Stimulated activated CD4-positive, alpha-beta T cell treated with anti-CD3 and anti-CD28 coated beads, Interleukin-1b, Interleukin-23, amount 100 ng/mL, for 48 hours (primary cell): ENCODE measurements around the gene SEMA6B.

Source experiments
- DNase-seq: peaks from one replicate; pipeline ENCODE4 v3.0.0-alpha.2; 2020

SEMA6B gene

DNA sequence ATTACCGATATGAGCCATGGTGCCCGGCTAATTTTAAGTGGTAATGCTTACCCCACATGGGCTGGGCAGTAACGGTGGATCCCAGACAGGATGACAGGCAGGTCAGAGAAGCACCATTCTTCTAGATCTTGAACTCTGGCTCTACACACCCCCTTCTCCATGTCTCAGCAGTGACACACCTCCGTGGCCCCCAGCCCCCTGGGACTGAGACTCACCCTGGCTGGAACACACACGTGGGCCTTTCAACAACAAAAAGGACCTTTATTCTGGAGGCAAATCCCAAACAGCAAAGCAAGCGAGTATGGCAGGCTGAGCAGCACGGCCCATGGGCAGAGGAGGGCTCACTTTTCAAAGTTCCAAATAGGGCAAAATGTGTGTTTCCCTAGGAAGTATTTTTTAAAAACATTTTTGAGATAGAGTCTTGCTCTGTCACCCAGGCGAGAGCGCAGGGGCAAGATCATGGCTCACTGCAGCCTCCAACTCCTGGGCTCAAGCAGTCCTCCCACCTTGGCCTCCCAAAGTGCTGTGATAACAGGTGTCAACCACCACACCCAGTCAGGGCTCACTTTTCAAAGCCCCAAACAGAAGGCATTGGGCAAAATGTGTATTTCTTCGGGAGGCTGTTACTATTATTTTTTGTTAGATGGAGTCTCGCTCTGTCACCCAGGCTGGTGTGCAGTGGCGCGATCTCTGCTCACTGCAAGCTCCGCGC lies 37.0 kb downstream of the SEMA6B start:
- DNase-seq: no peak

DNA sequence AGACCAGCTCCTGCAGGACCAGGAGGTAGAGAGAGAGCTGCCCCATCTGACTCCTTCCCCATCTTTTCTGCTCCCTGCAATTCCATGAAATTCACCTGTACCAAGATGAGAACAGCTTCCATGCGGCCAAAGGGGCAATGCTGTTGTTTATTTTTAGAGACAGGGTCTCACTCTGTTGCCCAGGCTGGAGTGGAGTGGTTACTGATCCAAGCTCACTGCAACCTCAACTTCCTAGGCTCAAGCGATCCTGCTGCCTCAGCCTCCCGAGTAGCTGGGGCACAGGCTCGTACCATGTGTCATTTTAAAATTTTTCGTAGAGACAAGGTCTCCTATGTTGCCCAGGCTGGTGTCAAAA lies 37.6 kb downstream of the SEMA6B start:
- DNase-seq: no peak

DNA sequence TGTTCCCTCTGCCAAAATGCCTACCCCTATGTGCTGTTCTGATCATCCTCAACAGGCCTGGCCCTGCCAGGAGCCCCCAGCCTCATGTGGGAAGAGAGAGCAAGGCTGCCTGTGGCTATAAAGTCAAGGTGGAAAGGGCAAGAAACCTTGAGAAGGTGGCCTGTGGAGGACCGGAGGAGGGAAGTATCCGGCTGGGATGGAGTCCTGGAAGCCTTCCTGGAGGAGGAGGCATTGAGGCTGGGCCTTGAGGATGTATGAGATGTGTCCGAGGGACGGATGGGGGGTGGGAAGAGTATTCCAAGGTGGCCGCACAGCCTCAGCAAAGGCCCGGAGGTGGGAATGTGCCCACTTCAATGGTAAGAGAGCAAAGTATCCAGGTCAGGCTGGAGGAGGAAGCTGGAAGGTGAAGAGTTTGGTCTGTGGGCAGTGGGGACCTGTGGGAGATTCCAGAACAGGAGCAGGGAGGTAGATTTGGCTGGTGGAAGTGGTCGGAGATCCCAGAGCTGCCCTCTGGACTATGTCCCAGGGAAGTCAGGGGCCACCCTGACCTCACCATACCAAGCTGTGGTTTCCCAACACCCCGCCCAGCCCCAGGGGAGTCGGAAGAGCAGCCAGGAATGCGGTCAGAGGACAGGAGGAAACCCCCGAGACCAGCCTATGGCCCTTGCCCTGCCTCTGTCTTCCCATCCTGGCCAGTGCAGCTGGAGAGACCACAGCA lies 38.2 kb downstream of the SEMA6B start:
- no peak for DNase-seq

DNA sequence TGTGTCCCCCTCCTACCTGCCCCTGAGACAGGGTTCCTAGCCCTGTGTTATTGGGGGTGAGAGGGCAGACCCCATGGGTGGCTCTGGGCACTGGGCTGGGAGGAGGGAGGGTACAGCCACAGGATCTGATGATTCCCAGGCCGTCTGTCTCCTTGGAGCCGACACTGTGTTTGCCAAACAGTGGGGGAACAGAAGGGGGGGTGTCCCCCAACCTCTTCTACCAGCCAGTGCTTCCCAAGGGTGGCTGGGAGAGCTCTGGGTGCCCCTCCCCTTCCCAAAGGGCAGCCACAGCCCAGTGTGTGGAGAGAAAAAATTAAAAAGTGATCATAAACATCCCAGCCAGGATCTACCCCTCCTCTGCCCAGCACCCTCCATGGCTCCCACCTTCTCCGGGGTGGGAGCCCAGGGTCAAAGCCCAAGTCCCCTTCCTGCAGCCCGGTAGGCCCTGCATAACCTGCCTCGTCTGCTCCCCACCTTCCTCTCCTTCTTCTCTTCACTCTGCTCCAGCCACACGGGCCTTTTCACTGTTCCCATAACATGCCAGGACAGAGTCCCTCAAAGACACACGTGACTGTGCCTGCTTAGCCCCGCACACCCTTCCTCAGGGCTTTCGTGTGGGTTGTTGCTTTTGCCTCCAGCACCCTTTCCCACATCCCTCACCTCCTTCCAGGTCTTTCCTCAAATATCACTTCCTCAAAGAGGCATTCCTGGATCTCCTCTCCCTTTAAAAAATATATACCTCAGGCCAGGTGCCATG lies 39.8 kb downstream of the SEMA6B start:
- no peak for DNase-seq

DNA sequence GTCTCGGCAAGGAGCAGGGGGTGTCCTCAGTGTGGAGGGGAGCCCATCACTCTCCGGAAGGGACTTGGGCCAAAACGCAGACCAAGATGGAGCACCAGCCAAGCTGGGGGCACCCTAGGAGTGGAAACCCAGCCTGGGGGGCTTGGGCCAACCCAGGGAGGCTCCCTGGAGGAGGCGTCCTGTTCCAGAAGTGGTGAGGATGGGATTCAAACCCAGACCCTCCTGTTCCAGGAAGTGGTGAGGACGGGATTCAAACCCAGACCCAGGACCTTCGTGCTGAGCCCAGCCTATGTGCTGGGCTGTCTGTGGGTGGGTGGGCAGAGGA lies 40.4 kb downstream of the SEMA6B start:
- no peak for DNase-seq

DNA sequence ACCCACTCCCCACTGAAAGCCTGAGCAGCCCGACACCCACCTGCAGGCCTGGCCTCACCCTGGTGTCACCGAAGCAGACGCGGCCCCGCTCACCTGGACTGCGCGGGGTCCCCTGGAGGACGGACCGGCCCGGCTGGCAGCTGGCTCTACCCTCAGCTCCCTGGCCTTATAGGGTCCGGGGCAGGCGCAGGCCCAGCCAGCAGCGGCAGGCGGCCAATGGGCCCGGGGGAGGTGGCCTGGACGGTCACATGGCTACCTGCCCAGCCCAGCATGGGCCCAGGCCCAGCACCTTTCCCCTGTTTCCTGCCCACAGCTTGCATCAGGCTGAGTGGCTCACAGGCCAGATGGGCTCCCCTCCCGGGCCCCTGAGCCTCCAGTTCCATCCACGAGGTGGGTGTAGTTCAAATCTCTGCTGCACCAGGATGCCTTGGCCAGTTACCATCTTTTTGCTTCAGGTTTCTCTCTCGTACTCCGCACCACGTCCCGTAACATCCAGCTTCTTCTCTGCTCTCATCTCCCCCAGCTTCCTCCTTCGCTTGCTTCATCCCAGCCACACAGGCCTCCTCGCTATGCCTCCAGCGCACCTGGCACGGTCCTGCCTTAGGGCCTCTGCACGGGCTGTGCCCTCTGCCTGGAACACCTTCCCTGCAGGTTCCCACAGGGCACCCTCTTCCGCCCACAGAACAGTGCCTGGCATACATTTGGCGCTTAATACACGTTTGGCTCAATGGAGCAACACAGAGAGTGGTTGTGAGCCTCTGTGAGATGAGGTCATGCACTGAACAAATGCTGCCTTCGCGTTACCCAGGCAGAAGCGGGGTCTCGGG lies 40.9 kb downstream of the SEMA6B start, which contains the start of gene PLIN4:
PLIN4 (minus strand) TSS at position 142 of the 827 bp plus-strand sequence. CDS start 214 bp downstream, outside the sequence.
- DNase-seq: no peak

DNA sequence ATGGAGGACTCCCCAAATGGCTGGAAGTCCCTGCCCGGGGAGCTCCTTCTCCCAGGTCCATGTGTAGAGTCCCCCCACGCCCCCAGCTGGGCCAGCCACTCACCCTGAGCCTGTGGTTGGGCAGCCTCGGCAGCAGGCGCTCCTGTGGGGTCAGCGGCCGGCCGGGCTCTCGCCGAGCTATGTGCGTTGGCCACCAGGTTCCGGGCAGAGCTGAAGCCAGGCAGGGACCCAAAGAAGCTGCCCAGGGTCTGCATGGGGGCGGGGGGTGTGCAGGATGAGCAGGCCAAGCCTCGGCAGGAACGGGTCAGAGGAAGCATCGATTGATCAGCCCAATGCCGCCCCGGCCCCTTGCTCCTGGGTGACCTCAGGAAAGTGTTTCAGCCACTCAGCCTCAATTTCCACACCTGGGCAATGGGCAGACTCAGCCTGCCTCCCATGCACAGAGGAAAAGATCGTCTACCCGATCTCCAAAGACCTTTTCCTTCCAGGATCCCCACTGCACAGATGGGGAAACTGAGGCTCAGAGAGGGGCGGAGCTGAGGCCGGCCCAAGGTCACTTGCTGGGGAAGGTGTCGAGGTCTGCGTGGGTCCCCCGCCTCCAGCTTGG lies 41.9 kb downstream of the SEMA6B start:
- DNase-seq: no peak

DNA sequence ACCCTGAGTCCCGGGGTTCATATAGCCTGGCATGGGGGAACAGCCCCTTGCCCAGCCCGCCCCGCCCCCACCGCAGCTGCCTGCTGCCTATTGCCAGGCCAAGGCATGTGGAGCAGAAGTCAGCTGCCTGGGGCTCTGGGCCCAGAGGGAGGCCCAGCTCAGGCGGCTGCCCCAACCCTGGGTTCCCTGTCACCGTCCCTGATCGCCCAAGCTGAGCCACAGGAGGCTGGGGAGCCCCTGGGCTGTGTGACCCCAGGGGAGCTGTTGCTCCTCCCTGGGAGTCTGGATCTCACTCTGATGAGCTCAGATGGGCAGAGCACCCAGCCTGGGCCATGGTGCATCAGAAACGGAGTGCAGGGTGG lies 42.6 kb downstream of the SEMA6B start:
- DNase-seq: no peak

DNA sequence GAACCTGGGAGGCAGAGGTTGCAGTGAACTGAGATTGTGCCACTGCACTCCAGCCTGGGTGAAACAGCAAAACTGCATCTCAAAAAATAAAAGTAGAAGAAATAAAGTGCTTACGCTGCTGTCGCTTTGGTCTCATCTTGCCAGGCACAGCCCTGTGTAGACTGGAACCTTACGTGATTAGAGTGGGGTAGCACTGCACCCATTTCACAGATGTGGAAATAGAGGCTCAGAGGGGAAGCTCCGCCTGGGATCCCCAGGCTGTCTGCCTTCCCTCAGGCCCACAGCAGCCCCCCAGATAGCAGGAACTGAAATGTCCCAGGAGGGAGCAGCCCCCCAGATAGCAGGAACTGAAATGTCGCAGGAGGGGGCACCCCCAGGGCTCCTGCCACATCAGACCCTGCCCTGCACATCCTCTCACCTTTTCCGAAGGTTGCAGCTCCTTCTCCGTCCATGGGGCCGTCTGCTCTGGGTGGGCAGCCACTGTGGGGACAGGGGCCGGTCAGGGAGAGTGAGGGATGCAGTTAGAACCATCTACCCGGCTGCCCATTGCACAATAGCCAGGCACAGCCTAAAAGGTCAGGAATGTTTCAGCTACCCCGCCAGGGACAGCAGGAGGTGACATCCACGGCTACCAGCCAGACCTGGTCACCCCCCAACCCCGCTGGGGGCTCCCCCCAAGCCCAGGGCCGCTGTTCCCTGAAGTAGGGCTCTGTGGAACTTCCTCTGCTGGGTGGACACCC lies 43.1 kb downstream of the SEMA6B start:
- no peak for DNase-seq

DNA sequence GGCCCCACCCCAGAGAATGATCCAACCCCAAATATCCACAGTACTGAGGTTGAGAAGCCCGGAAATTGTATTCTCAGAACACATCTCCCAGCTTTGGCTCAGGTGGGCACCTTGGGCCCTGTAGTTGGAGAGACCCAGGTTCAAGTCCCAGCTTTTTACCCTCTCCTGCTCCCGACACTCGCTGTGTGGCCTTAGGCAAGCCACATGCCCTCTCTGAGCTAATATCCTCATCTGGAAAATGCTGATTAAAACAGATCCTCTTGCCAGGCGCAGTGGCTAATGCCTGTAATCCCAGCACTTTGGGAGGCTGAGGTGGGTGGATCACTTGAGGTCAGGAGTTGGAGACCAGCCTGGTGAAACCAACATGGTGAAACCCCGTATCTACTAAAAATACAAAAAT lies 43.8 kb downstream of the SEMA6B start:
- no peak for DNase-seq

DNA sequence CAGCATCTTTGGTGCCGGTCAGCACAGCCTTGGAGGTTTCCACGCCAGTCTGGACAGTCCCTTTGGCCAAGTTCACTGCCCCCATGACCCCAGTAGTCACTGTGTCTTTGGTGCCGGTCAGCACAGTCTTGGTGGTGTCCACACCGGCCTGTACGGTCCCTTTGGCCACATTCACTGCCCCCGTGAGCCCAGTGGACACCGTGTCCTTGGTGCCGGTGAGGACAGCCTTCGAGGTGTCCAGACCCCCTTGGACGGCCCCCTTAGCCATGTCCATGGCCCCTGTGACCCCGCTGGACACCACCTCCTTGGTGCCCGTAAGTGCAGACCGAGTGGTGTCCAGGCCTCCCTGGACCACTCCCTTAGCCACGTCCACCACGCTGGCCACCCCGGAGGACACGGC lies 46.2 kb downstream of the SEMA6B start:
- no peak for DNase-seq

DNA sequence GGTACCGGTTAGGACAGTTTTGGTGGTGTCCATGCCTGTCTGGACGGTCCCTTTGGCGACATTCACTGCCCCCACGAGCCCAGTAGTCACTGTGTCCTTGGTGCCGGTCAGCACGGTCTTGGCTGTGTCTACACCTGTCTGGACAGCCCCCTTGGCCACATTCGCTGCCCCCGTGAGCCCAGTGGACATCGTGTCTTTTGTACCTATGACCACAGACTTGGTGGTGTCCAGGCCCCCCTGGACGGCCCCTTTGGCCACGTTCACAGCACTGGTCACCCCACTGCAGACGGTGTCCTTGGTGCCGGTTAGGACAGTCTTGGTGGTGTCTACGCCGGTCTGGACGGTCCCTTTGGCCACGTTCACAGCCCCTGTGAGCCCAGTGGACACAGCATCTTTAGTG lies 47.4 kb downstream of the SEMA6B start:
- DNase-seq: no peak

DNA sequence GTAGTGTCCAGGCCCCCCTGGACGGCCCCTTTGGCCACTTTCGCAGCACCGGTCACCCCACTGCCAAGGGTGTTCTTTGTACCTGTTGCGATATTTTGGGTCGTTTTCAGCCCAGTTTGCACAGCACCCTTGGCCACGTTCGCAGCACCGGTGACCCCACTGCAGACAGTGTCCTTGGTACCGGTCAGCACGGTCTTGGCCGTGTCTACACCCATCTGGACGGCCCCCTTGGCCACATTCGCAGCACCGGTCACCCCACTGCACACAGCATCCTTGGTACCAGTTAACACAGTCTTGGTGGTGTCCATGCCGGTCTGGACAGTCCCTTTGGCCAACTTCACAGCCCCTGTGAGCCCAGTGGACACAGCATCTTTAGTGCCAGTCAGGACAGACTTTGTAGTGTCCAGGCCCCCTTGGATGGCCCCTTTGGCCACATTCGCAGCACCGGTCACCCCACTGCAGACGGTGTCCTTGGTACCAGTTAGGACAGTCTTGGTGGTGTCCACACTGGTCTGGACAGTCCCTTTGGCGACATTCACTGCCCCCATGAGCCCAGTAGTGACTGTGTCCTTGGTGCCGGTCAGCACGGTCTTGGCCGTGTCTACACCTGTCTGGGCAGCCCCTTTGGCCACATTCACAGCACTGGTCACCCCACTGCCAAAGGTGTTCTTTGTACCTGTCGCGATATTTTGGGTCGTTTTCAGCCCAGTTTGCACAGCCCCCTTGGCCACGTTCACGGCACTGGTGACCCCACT lies 48.0 kb downstream of the SEMA6B start:
- DNase-seq: no peak

DNA sequence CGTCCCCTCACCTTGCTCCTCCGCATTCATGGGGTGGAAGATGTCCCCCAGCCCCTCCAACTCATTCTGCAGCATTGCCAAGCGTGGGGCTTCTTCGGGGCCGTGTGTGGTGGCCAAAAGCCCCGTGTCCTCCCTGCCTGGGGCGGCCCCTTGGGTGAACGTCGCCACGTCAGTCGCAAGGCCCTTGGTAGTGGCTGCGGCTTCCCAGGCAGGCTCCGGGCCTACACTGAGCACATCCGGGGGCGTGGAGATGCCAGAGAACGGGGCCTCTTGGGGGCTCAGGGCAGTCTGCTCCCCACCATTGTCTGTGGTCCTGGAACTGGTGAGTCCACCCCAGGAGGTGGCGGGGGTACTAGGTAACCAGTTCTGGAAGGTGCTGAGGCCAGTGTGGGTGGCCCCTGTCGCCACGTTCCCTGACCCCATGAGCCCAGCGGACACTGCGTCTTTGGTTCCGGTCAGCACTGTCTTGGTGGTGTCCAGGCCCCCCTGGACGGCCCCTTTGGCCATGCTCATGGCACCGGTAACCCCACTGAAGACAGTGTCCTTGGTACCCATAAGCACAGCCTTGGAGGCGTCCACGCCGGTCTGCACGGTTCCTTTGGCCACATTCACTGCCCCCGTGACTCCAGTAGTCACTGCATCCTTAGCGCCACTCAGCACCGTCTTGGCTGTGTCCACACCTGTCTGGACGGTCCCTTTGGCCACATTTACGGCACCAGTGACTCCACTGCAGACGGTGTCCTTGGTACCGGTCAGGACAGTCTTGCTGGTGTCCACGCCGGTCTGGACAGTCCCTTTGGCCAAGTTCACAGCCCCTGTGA lies 48.8 kb downstream of the SEMA6B start:
- no peak for DNase-seq

DNA sequence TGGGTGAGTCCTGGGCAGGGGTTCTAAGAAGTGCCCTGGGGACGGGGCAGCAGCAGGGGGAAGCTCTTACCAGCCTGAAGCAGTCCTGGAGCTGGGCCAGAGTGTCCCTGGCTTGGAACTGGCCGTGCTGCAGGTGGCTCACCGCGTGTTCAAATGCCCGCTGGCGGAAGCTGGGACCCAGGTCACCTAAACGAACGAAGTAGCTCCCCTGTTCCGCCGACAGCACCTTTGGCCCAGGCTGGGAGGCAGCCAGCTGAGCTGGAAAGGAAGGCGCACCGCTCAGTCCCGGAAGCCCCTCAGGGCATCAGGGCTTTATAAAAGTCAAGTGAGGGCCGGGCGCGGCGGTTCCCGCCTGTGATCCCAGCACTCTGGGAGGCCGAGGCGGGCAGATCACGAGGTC lies 50.8 kb downstream of the SEMA6B start:
- no peak for DNase-seq

DNA sequence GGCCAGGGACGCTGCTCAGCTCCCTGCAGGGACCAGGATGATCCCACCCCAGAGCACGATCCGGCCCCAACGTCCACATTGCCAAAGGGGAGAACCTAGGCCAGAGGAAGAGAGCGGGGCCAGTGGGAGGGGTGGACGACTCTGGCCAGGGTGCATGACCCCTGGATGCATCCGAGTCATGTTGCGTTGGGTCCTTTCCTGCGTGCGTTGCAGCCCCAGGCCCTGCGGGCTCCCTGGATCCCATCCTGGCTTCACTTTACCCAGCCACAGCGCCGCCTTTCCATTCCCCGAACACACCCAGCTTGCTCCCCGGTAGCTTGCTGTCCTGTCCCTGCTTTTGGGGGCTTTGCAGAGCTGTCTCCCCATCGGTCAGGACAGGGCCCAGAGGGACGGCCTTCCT lies 51.7 kb downstream of the SEMA6B start:
- DNase-seq: no peak

DNA sequence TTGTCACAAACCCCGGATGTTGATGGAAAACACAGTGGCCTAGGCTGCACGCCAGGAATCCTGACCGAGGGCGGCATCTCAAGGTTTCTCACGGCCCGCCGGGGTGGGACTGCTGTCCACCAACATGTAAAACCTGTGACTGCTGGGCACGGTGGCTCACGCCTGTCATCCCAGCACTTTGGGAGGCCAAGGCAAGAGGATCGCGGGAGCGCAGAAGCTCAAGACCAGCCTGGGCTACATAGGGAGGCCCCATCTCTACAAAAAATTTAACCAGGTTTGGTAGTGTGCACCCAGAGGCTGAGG lies 52.4 kb downstream of the SEMA6B start:
- DNase-seq: no peak

DNA sequence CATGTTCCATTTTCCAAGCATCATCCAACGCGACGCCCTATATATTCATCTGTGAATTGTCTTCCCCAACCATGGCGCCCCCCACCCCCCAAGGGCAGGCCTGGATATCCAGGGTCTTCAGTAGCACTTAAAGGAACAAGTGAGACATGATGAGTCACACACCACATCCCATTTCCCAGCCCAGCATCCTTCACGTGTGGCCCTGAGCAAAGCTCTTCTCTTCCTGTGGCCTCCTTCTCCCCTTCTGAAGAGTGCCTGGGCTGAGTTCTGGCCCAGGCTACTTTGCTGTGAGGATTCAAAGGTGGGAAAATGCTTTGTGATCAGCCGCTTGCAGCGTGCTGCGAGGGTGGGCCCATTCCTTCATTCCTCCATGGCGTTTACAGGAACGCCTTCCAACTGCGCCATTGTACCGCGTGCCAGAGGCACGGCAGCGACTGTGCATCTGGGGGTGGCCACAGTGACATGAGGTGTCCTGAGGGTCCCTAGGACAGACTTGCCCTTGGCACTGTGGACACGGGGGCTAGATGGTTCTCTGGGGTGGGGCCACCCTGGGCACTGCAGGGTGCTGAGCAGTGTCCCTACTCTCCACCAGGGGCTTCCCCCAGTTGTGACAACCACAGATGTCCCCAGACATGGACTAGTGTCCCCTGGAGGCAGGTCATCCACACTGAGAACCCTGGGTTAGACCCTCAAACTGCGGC lies 52.9 kb downstream of the SEMA6B start:
- DNase-seq: no peak

DNA sequence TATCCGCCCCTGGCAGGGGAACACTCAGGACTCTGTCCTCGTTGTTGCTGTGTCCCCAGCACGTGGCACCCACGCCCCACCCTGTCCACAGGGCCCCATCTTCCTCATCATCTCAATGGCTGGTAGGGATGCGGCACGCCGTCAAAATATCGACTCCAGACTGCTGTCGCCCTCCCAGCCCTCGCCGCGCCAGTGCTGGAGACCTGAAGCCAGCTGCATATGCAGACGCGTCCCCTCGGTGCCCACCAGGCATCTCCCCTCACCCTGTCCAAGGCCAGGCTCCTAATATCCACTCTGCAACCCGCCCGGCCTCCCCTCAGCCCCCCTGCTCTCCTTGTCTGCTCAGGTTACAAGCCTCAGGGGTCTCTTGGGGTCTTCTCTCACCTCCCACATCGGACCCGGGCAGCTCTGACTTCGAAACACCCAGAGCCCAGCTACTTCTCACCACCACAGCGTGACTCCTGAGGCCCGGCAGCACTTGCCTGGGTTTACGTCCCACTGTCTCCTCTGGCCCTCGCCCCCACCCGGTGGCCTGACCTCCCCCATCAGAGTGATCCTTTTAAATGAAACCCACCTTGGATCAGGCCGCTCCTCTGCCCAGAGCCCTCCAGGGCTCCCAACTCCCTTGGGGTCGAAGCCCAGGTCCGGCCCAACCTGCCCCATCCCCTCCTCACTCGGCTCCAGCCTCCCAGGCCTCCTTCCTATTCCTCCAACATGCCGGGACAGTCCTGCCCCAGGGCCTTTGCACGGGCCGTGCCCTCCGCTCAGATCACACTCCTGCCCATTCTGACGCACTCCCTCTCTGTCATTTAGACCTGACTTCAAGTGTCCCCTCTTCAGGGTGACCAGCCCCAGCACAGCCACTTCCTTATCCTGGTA lies 53.7 kb downstream of the SEMA6B start:
- no peak for DNase-seq
